DOHH2 (cell line): ENCODE results near the gene SEL1L3.

ENCODE experiments used
- H3F3A ChIP-seq: fragments of 200-600 bp; sonication (generic), shearing (Covaris generic); 2 replicates; pipeline ENCODE4 v1.6.0; 2016; ENCODE audit warnings: antibody characterized with exemption, mild to moderate bottlenecking; ENCODE audit not compliant: control insufficient read depth, insufficient read depth
- H3K27ac ChIP-seq: fragments of 200-600 bp; sonication (generic); 2 replicates; pipeline ENCODE4 v1.5.1; 2014; ENCODE audit warnings: low read depth, mild to moderate bottlenecking, low read length, moderate library complexity
- H3K27me3 ChIP-seq: fragments of 200-600 bp; sonication (generic); 2 replicates; pipeline ENCODE4 v1.6.1; 2014; ENCODE audit warnings: mild to moderate bottlenecking, low read length, mixed read lengths; ENCODE audit not compliant: control insufficient read depth
- H3K36me3 ChIP-seq: fragments of 200-600 bp; sonication (generic); 2 replicates; pipeline ENCODE4 v1.6.1; 2014; ENCODE audit warnings: mild to moderate bottlenecking, low read length, moderate library complexity, mixed read lengths; ENCODE audit not compliant: control insufficient read depth
- H3K4me1 ChIP-seq: fragments of 200-600 bp; sonication (generic); 2 replicates; pipeline ENCODE4 v1.6.1; 2014; ENCODE audit warnings: mild to moderate bottlenecking, low read length, mixed read lengths; ENCODE audit not compliant: control insufficient read depth
- H3K4me2 ChIP-seq: fragments of 200-600 bp; sonication (generic); 2 replicates; pipeline ENCODE4 v1.6.0; 2014; ENCODE audit warnings: mild to moderate bottlenecking, low read length, moderate library complexity
- H3K4me3 ChIP-seq: fragments of 200-600 bp; sonication (generic); 2 replicates; pipeline ENCODE4 v1.5.1; 2014; ENCODE audit warnings: mild to moderate bottlenecking, low read length, mixed read lengths
- H3K79me2 ChIP-seq: fragments of 200-600 bp; sonication (generic); 2 replicates; pipeline ENCODE4 v1.6.1; 2014; ENCODE audit warnings: mild to moderate bottlenecking, low read length, mixed read lengths; ENCODE audit not compliant: control insufficient read depth
- H3K9me2 ChIP-seq: fragments of 200-600 bp; sonication (generic); replicated peaks from 2 replicates; pipeline ENCODE4 v1.6.1; 2014; ENCODE audit warnings: mild to moderate bottlenecking, low read length, mixed read lengths; ENCODE audit not compliant: control insufficient read depth
- H3K9me3 ChIP-seq: fragments of 200-600 bp; sonication (generic); 2 replicates; pipeline ENCODE4 v1.6.1; 2014; ENCODE audit warnings: antibody characterized with exemption, low read length, mixed read lengths; ENCODE audit not compliant: control insufficient read depth, insufficient read depth
- H4K20me1 ChIP-seq: fragments of 200-600 bp; sonication (generic); 2 replicates; pipeline ENCODE4 v1.6.0; 2014; ENCODE audit warnings: low read depth, mild to moderate bottlenecking, antibody characterized with exemption, low read length, moderate library complexity; ENCODE audit not compliant: control insufficient read depth, insufficient read depth
- EZH2phosphoT487 ChIP-seq: fragments of 200-600 bp; sonication (generic); IDR thresholded peaks from 2 replicates; pipeline ENCODE4 v1.6.1; 2017; ENCODE audit warnings: borderline replicate concordance, mild to moderate bottlenecking, antibody characterized with exemption, low read length, moderate library complexity, mixed read lengths
- TF ChIP-seq, protein P1 (sequence below): fragments of 200-600 bp; sonication (generic); IDR thresholded peaks from one replicate; pipeline ENCODE4 v1.5.1; 2014; ENCODE audit warnings: antibody characterized with exemption, mild to moderate bottlenecking, low read depth, low read length; ENCODE audit not compliant: poor library complexity, severe bottlenecking

The SEL1L3 gene

DNA sequence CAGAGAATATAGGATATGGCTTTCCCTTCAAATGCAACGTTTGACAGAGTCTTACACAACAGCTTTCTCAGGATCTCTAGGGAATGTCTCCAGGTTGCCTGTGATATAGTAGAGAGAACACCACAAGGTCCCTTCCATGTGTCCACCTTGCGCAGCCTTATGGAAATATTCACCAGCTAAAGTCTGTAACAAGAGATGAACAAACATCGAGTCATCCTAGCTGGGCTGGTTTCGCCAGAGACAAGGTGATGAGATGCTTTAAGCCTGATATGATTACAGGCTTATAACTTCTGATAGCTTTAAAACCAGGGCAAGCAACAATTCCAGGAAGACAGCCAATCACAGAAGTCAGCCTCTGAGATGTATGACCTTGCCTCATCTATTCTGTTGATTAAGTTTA lies 83.8 kb downstream of the SEL1L3 start:
- TF ChIP-seq EZH2phosphoT487: no peak
- TF ChIP-seq, protein P1, sequence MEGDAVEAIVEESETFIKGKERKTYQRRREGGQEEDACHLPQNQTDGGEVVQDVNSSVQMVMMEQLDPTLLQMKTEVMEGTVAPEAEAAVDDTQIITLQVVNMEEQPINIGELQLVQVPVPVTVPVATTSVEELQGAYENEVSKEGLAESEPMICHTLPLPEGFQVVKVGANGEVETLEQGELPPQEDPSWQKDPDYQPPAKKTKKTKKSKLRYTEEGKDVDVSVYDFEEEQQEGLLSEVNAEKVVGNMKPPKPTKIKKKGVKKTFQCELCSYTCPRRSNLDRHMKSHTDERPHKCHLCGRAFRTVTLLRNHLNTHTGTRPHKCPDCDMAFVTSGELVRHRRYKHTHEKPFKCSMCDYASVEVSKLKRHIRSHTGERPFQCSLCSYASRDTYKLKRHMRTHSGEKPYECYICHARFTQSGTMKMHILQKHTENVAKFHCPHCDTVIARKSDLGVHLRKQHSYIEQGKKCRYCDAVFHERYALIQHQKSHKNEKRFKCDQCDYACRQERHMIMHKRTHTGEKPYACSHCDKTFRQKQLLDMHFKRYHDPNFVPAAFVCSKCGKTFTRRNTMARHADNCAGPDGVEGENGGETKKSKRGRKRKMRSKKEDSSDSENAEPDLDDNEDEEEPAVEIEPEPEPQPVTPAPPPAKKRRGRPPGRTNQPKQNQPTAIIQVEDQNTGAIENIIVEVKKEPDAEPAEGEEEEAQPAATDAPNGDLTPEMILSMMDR: no peak
- Histone ChIP-seq H3K9me3 (no peaks in the 10 kb centered on the region), H3K4me1 (no peaks in the 10 kb centered on the region), H3F3A (peaks cover 13% of the 10 kb centered on the region), H3K9me2 (no peaks in the 10 kb centered on the region), H3K4me2 (no peak overlapping the region), H3K4me3 (no peak overlapping the region), H3K36me3 (peaks cover 96% of the 10 kb centered on the region), H3K27me3 (no peaks in the 10 kb centered on the region), H4K20me1 (peaks cover 8% of the 10 kb centered on the region; the same call in 1 of the 2 replicates), H3K79me2 (peaks cover 2% of the 10 kb centered on the region; the same call in 1 of the 2 replicates), H3K27ac (no peak overlapping the region)

- Histone ChIP-seq H3K9me3 (no peaks in the 10 kb centered on the region), H3K79me2 (peaks cover 2% of the 10 kb centered on the region; the same call in 1 of the 2 replicates), H3F3A (peaks cover 17% of the 10 kb centered on the region), H3K4me3 (no peak overlapping the region), H3K4me2 (no peak overlapping the region), H4K20me1 (0 out of 2 replicates have a peak, but pooled peaks cover 5% of the 10 kb centered on the region), H3K27me3 (no peaks in the 10 kb centered on the region), H3K27ac (no peak overlapping the region), H3K4me1 (no peaks in the 10 kb centered on the region), H3K36me3 (peaks cover 90% of the 10 kb centered on the region), H3K9me2 (no peaks in the 10 kb centered on the region)
- TF ChIP-seq EZH2phosphoT487: no peak
- TF ChIP-seq, protein P1: no peak
Measured at GRCh38 chr4:25776795-25777194, 86.0 kb downstream of the SEL1L3 start.

GRCh38 chr4:25775166-25775565 lies 87.6 kb downstream of the SEL1L3 start:
- Histone ChIP-seq H3K4me3 (no peak overlapping the region), H3K27ac (no peak overlapping the region), H3F3A (peaks cover 23% of the 10 kb centered on the region), H3K79me2 (peaks cover 2% of the 10 kb centered on the region; the same call in 1 of the 2 replicates), H3K4me2 (no peak overlapping the region), H4K20me1 (0 out of 2 replicates have a peak, but pooled peaks cover 5% of the 10 kb centered on the region), H3K4me1 (no peaks in the 10 kb centered on the region), H3K9me2 (no peaks in the 10 kb centered on the region), H3K27me3 (no peaks in the 10 kb centered on the region), H3K9me3 (no peaks in the 10 kb centered on the region), H3K36me3 (peaks cover 89% of the 10 kb centered on the region)
- TF ChIP-seq, protein P1: no peak
- no peak for TF ChIP-seq EZH2phosphoT487
